SU-DHL-6 (cell line): ENCODE measurements around the gene TIMD4.

ENCODE experiments used
- H2AFZ ChIP-seq: fragments of 200-600 bp; sonication (generic); 2 replicates; pipeline ENCODE4 v1.6.1; 2014; ENCODE audit warnings: low read depth, mild to moderate bottlenecking, moderate library complexity, mixed read lengths, antibody characterized with exemption, low read length; ENCODE audit not compliant: severe bottlenecking
- H3F3A ChIP-seq: fragments of 200-600 bp; shearing (Covaris generic); 2 replicates; pipeline ENCODE4 v1.6.0; 2016; ENCODE audit warnings: antibody characterized with exemption, mild to moderate bottlenecking; ENCODE audit not compliant: insufficient read depth
- H3K27ac ChIP-seq: fragments of 200-600 bp; sonication (generic); 2 replicates; pipeline ENCODE4 v1.5.1; 2016; ENCODE audit warnings: low read depth, mild to moderate bottlenecking, low read length, moderate library complexity, mixed read lengths
- H3K27me3 ChIP-seq: fragments of 200-600 bp; sonication (generic), shearing (Covaris generic); 2 replicates; pipeline ENCODE4 v1.6.0; 2014; ENCODE audit warnings: mild to moderate bottlenecking, low read length
- H3K36me3 ChIP-seq: fragments of 200-600 bp; sonication (generic); 2 replicates; pipeline ENCODE4 v1.6.1; 2014; ENCODE audit warnings: mild to moderate bottlenecking, low read length, mixed read lengths
- H3K4me2 ChIP-seq: fragments of 300-600, 200-600 bp; shearing (Covaris generic), sonication (generic); 2 replicates; pipeline ENCODE4 v1.6.0; 2014; ENCODE audit warnings: low read length, low read depth, mild to moderate bottlenecking; ENCODE audit not compliant: poor library complexity, severe bottlenecking
- H3K4me3 ChIP-seq: fragments of 200-600 bp; sonication (generic); 2 replicates; pipeline ENCODE4 v1.5.1; 2014; ENCODE audit warnings: antibody characterized with exemption, low read length, mild to moderate bottlenecking, mixed read lengths; ENCODE audit not compliant: insufficient read depth, poor library complexity, severe bottlenecking
- H3K79me2 ChIP-seq: fragments of 200-600 bp; sonication (generic); 2 replicates; pipeline ENCODE4 v1.6.1; 2014; ENCODE audit warnings: mild to moderate bottlenecking, low read length, moderate library complexity; ENCODE audit not compliant: insufficient read depth
- H3K9ac ChIP-seq: fragments of 200-600 bp; sonication (generic); 2 replicates; pipeline ENCODE4 v1.7.0; 2014; ENCODE audit warnings: mild to moderate bottlenecking, low read length
- H3K9me2 ChIP-seq: fragments of 200-600 bp; sonication (generic); replicated peaks from 2 replicates; pipeline ENCODE4 v1.6.1; 2014; ENCODE audit warnings: low read length; ENCODE audit not compliant: insufficient read depth
- H3K9me3 ChIP-seq: fragments of 200-600 bp; sonication (generic); 2 replicates; pipeline ENCODE4 v1.6.1; 2014; ENCODE audit warnings: low read length, mixed read lengths; ENCODE audit not compliant: insufficient read depth
- H4K20me1 ChIP-seq: fragments of 200-600 bp; sonication (generic); 2 replicates; pipeline ENCODE4 v1.6.1; 2014; ENCODE audit warnings: low read depth, mild to moderate bottlenecking, antibody characterized with exemption, low read length, moderate library complexity, mixed read lengths
- CTCF ChIP-seq: fragments of 200-600 bp; sonication (generic); IDR thresholded peaks from one replicate; pipeline ENCODE4 v1.5.1; 2017; ENCODE audit warnings: antibody characterized with exemption, mild to moderate bottlenecking, low read length, moderate library complexity; ENCODE audit not compliant: insufficient read depth, poor library complexity, severe bottlenecking
- EZH2phosphoT487 ChIP-seq: fragments of 200-600 bp; sonication (generic), shearing (Covaris generic); conservative IDR thresholded peaks from 2 replicates; pipeline ENCODE4 v1.6.1; 2018; ENCODE audit warnings: mild to moderate bottlenecking, antibody characterized with exemption, low read length, moderate library complexity, mixed read lengths

Gene TIMD4

GRCh38 chr5:156912869-156913268 is 50.2 kb downstream of the TIMD4 start:
- Histone ChIP-seq H3K36me3 (no peaks in the 10 kb centered on the region), H3K4me3 (no peak overlapping the region), H3K27ac (no peak overlapping the region), H3K79me2 (no peaks in the 10 kb centered on the region), H3K9me3 (no peaks in the 10 kb centered on the region), H3K9me2 (no peaks in the 10 kb centered on the region), H3K27me3 (no peaks in the 10 kb centered on the region), H3K4me2 (no peak overlapping the region), H3K9ac (no peak overlapping the region), H3F3A (0 out of 2 replicates have a peak, but pooled peaks cover 4% of the 10 kb centered on the region), H4K20me1 (no peaks in the 10 kb centered on the region), H2AFZ (no peak overlapping the region)
- no peak for TF ChIP-seq CTCF
- no peak for TF ChIP-seq EZH2phosphoT487

GRCh38 chr5:156909180-156909579 is 53.8 kb downstream of the TIMD4 start:
- no peak overlapping the region for H3K27ac ChIP-seq
- H3K4me2 ChIP-seq, result no peak overlapping the region
- TF ChIP-seq EZH2phosphoT487 (no peak), CTCF (no peak)
- no peaks in the 10 kb centered on the region for H3K27me3 ChIP-seq
- H3K36me3 ChIP-seq, result no peaks in the 10 kb centered on the region
- H3K9ac ChIP-seq, result no peak overlapping the region
- no peaks in the 10 kb centered on the region for H3K79me2 ChIP-seq
- no peak overlapping the region for H2AFZ ChIP-seq
- no peaks in the 10 kb centered on the region for H3K9me3 ChIP-seq
- H3F3A ChIP-seq, result no peaks in the 10 kb centered on the region
- no peaks in the 10 kb centered on the region for H4K20me1 ChIP-seq
- no peak overlapping the region for H3K4me3 ChIP-seq
- no peaks in the 10 kb centered on the region for H3K9me2 ChIP-seq

- H3F3A ChIP-seq, result no peaks in the 10 kb centered on the region
- no peak overlapping the region for H3K4me2 ChIP-seq
- H2AFZ ChIP-seq, result no peak overlapping the region
- no peak overlapping the region for H3K4me3 ChIP-seq
- no peaks in the 10 kb centered on the region for H3K9me2 ChIP-seq
- TF ChIP-seq EZH2phosphoT487, result no peak
- no peak for TF ChIP-seq CTCF
- no peaks in the 10 kb centered on the region for H3K36me3 ChIP-seq
- no peaks in the 10 kb centered on the region for H4K20me1 ChIP-seq
- H3K27me3 ChIP-seq, result no peaks in the 10 kb centered on the region
- no peaks in the 10 kb centered on the region for H3K79me2 ChIP-seq
- no peaks in the 10 kb centered on the region for H3K9me3 ChIP-seq
- no peak overlapping the region for H3K9ac ChIP-seq
- no peak overlapping the region for H3K27ac ChIP-seq
These were observed 55.4 kb downstream of the TIMD4 start for GRCh38 chr5:156907667-156908066.
